ENCODE measurements around the gene MRPL57.
A peak's percentile ranks its signal among the peaks of the same experiment; 100 is the strongest.
"Not testable (repeated sequence)": the region's sequence is repeated elsewhere in the genome, so short reads cannot be mapped to it uniquely, and the experiment has no call there.

MRPL57 gene

DNA sequence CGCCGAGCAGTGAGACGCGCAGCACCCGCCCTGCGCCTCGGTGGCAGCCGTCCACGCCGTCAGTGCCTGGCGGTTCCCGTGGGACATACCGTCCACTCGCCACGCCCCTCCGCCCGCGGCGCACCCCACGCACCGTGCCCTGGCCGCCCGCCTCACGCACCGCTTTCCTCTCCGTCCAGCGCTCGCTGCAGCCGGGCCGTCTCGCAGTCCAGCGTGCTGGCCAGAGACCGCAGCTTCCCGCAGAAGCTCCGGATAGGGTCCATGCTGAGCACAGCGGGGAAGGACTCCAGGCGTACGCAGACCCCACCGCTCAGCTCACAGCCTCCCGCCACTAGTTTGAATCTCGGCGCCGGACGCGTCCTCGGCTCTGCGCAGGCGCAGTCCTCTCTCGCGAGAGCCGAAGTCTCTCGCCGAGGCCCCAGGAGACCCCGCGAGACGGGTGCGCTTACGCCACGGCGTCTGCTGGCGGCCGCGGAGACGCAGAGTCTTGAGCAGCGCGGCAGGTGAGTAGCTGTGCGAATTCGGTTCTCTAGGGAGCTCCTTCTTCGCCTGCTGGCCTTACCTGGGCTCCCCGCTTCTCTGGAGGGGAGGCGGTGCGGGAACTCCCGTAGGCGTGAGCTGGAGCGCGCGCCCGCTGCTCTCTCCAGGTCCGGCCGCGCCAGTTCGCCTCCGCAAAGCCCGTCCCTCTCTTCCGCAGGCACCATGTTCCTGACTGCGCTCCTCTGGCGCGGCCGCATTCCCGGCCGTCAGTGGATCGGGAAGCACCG, at the start of gene MRPL57, which contains the start of gene SKA3:
TSS of gene MRPL57 (plus strand) at position 444 of the 767 bp plus-strand sequence. CDS start at position 703, 259 bp downstream.
TSS of gene SKA3 (minus strand) at position 338 of the 767 bp plus-strand sequence. CDS start at position 263, 75 bp downstream.
- DNase-seq (ENCODE audit: low spot score) = peak; percentile 99

DNA sequence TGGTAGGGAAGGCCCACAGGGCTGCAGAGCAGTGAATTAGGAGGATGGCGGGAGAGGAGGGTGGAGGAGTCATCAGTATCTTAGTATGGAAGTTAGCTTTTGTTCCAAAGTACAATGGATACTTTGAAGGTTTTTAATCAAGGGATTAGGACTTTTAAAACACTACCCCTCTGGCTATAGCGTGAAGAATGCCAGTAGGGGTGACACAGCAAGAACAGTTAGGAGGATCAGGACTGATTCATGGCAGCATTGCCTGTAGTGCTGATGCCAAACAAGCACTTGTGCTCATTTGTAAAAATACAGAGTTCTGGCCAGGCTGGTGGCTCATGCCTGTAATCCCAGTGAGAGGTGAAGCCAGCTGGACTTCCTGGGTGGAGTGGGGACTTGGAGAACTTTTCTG, 46.3 kb upstream of the MRPL57 start:
- DNase-seq (ENCODE audit: low spot score) = no peak

DNA sequence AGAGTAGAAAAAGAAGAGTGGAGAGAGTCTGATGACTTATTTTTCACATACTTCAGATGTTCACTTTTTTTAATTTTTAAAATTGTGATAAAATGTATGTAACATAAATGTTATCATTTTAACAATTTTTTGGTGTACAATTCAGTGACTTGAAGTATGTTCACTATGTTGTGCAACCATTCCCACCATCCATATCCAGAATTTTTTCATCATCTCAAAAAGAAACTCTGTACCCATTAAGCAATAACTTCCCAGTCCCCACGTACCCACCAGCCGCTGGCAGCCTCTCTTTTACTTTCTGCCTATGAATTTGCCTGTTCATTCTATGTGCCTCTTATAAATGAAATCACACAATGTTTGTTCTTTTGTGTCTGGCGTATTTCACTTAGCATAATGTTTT, 43.4 kb upstream of the MRPL57 start:
- DNase-seq (ENCODE audit: low spot score) = no peak

DNA sequence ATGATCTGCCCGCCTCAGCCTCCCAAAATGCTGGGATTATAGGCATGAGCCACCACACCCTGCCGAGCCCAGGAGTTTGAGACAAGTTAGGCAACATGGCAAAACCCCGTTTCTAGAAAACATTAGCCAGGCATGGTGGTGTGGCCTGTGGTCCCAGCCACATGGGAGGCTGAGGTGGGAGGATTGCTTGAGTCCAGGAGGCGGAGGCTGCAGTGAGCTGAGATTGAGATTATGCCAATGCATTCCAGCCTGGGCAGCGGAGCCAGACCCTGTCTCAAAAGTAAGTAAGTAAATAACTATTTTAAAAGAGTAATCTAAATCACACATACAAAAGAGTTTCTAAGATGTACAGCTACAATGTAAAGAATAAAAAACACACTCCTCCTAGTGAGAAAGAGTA, 42.0 kb upstream of the MRPL57 start:
- DNase-seq (ENCODE audit: low spot score) = no peak

DNA sequence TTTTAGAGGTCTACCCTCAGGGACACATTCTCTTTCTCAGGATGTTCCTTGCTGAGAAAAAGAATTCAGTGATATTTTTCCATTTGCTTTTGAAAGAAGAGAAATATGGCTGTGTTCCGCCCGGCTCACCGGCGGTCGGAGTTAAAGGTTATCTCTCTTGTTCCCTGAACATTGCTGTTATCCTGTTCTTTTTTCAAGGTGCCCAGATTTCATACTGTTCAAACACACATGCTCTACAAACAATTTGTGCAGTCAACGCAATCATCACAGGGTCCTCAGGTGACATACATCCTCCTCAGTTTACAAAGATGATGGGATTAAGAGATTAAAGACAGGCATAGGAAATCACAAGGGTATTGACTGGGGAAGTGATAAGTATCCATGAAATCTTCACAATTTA, 40.6 kb upstream of the MRPL57 start:
- DNase-seq (ENCODE audit: low spot score) = not testable (repeated sequence)

DNA sequence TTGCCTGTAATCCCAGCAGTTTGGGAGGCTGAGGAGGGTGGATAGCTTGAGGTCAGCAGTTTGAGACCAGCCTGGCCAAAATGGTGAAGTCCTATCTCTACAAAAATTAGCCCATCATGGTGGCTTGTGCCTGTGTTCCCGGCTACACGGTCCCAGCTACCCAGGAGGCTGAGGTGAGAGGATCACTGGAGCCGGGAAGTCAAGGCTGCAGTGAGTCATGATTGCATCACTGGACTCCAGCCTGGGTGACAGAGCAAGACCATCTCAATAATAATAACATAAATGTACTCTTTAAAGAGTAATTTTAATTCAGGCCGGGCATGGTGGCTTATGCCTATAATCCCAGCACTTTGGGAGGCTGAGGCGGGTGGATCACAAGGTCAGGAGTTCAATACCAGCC, 38.8 kb upstream of the MRPL57 start:
- DNase-seq (ENCODE audit: low spot score) = no peak

DNA sequence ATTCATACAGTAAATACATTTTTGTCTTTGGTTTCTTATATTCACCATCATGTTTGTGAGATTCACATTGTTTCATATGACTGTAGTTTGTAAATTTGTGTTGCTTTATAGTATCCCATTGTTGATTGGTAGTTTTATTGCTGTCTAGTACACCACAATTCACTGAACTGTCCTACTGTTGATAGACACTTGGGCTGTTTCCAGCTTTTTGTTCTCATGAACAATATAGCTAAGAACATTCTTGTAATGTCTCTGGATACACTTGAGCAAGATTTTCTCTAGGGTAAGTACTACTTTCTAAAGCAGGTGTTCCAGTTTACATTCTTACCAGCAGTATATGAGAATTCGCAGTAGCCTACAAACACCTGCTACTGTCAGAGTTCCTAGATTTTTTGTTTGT, 37.9 kb upstream of the MRPL57 start:
- DNase-seq (ENCODE audit: low spot score) = no peak

DNA sequence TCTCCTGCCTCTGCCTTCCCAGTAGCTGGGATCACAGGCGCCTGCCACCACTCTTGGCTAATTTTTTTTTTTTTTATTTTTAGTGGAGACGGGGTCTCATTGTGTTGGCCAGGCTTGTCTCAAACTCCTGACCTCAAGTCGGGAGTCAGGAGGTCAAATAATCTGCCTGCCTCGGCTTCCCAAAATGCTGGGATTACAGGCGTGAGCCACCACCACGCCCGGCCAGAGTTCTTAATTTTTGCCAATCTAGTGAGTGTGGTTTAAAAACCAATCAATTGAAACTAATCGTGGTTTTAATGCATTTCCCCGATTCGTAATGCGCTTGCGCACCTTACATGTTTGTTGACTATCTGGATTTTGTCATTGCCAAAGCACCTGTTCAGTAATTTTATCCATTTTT, 37.1 kb upstream of the MRPL57 start:
- no peak for DNase-seq (ENCODE audit: low spot score)

DNA sequence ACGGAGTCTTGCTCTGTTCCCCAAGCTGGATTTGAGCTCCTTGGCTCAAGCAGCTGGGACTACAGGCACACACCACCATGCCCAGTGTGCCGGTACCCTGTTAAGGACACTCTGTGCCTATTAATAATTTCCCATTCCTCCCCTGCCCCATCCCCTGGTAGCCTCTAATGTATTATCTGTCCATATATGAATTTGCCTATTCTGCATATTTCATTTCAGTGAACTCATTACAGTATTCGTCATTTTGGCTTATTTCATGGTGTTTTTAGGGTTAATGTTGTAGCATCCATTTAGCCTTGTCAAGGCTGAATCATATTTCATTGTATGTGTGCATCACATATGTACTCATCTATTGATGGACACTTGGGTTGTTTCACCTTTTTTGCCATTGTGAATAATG, 33.7 kb upstream of the MRPL57 start:
- no peak for DNase-seq (ENCODE audit: low spot score)

DNA sequence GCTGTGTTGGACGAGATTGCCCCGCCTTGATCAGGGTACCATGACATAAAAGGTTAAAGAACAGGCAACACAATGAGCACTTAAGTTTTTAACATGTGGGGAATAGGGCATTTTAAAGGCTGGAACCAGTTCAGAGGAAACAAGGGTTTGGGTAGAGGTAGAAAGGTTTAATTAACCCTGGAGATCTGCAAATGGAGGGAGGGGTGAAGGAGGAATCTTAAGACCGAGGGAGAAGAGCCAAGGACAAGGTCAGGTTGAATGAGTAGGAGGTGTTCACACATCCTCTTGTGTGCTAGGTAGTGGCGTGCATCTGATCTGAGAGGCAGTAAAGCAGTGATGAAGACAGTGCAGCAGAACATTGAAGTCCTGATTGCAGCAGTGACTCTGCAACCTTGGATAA, 28.6 kb upstream of the MRPL57 start:
- DNase-seq (ENCODE audit: low spot score) = no peak

DNA sequence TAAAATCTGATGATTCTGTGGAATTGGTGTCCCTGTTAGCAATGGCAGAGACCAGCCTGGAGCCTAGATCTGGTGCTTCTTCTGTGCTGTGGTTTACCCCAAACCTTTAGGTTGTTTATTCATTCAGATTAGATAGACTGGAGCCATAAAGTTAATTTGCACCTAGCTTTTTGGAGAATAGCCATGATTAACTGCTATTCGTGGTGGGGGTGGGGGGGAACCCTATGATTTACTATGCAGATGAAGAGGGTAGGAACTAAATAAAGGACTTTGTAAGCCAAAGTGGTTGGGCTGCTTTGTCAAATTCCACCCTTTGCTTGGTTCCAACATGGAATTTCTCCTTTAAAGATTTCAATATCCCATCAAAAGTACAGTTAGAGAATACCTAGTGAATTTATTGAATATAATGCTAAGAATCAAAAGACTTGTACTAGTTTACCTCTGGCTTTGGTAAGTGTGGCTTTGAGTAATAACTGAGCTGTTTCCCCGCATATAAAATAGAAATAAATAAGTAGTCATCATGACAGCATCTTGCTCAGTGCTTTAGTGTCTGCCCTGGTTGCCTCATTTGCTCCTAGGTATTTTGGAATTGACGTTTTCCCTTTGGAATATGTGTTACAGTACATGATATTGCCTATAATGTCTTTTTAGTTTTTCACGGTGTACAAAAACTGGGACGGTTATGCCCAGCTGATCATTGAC, 27.8 kb upstream of the MRPL57 start:
- DNase-seq (ENCODE audit: low spot score) = no peak

DNA sequence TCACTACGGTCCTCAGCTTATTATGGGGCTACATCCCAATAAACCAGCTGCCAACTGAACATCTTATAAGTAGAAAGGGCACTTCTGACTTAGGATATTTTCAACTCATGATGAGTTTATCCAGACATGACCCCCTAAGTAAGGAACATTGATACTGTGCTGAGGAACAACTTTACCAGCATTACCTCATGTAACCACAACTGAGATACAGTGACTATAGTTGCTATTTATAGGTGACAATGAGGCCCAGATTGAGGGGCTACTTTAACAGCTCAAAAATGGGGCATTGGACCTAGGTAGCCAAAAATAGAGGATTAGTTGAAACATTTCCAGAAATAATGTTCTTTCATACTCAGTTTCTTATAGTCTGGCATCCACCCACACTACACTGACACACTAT, 26.9 kb upstream of the MRPL57 start:
- DNase-seq (ENCODE audit: low spot score) = no peak

DNA sequence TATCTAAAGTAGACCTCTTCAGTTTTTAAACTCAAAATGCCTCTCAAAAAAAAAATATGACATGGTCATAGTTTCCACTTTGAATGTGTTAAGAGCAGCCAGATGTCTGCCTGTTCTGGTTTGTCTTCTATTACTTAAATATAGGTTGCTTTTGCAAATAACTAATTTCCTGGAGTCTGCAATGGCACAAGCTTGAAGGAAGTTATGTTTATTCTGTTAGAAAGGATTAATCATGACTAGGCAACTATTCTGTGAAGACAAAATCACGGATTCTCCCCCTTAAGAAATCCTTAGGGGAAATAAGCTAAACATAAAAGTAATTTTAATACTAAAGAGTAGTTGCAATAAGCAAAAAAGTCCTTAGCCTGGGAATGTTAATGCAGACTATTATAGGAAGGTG, 26.4 kb upstream of the MRPL57 start:
- DNase-seq (ENCODE audit: low spot score) = no peak

DNA sequence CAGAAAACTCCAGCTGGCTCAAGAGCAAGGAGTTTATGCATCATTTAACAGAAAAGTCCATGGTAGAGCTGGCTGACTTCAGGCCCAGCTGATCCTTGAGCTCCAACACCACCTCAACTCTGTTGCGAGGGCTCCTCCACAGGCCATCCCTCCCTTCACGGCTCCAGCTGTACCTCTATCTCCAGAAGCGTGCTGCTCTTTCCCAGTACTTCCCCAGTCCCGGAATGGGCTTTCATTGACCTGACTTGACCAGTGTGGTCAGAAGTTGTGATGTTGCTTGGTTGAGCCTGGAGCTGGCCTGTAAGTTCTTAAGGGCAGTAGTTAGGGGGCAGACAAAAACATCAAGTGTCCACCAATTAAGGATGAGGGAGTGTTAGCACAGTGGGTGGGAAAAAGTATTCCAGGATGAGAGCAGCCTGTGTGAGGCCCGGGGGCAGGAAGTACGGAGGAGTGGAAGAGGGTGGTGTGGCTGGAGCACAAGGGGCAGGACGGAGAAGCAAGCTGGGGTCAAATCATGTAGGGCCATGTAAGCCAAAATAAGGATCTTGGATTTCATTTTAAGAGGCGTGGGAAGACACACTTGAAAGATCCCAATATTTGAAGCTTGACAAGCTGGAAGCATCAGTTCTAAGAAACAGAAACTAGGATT, 24.1 kb upstream of the MRPL57 start:
- no peak for DNase-seq (ENCODE audit: low spot score)

DNA sequence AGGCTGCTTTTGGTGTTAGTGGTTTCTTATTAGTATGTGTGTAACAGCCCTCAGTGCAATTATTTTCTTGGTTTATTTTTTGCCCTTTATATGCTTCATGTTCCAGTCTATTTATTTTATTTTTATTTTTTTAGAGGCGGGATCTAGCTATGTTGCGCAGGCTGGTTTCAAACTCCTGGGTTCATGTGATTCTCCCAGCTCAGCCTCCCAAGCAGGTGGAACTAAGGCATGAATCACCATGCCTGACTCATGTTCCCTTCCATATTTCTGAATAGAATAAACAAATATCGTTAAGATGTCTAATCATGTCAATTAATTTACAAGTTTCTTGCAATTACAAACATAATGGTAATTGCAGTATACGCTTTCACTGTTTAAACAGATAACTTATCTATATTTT, 11.8 kb upstream of the MRPL57 start:
- no peak for DNase-seq (ENCODE audit: low spot score)

DNA sequence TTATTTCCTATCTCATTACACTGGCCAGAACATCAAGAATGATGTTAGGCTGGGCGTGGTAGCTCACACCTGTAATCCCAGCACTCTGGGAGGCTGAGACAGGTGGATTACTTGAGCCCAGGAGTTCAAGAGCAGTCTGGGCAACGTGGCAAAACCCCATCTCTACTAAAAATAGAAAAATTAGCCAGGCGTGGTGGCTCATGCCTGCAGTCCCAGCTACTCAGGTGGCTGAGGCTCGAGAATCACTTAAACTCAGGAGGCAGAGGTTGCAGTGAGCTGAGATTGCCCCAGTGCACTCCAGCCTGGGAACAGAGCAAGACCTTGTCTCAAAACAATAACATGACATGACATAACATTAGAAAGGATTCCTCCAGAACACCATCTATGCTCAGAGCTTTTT, 10.9 kb upstream of the MRPL57 start:
- DNase-seq (ENCODE audit: low spot score) = not testable (repeated sequence)

DNA sequence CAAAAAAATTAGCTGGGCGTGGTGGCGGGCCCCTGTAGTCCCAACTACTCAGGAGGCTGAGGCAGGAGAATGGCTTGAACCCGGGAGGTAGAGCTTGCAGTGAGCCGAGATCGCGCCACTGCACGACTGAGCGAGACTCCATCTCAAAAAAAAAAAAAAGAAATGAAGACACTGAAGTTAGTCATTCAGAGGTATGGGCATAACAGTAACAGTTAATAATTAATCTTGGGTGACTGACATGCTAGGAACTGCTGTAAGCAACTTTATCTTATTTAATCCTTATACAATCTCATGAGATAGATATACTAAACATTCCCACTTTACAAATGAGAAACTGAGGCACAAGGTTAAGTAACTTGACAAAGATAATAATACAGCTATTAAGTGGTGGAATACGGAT, 5.0 kb upstream of the MRPL57 start:
- DNase-seq (ENCODE audit: low spot score) = no peak

DNA sequence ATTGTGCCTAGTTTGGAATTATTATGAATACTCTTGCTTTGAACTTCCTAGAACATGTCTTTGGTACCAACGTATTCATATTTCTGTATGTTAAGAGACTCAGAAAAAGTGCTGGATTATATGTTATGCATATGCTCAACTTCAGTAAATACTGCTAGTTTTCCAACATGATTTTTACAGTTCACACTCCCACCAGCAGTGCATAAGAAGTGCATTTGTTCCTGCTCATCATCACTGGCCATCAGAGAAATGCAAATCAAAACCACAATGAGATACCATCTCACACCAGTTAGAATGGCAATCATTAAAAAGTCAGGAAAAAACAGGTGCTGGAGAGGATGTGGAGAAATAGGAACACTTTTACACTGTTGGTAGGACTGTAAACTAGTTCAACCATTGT, 2.7 kb upstream of the MRPL57 start:
- DNase-seq (ENCODE audit: low spot score) = not testable (repeated sequence)

DNA sequence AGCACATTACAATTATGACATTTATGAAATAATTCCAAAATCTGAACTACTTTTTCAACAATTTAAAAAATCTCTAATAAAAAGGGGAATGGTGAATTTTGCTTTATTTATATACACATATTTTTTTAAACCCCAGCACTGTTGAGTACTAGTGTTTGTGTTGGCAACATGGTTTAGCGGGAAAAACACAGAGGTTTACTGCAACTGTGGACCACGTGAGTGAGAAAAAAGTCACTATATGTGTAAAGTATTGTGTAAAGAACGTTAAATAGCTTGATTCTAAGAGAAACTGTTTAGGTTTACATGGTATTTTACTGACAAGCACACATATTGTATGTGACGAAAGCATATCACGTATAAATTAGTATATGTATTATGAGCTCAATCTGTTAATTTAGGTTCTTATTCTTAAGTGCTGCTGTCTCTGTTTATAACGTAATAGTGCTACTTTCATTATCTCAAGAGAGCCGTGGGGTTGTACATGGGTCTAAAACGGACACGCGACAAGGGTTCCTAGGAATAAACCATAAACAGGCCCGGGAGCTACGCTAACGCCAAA, 723 bp upstream of the MRPL57 start:
- DNase-seq (ENCODE audit: low spot score) = no peak

DNA sequence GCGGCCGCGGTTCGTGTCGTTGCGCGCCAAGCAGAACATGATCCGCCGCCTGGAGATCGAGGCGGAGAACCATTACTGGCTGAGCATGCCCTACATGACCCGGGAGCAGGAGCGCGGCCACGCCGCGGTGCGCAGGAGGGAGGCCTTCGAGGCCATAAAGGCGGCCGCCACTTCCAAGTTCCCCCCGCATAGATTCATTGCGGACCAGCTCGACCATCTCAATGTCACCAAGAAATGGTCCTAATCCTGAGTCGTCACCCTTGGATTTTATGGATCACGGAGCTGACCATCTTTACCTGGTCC, 475 bp downstream of the MRPL57 start:
- no peak for DNase-seq (ENCODE audit: low spot score)

DNA sequence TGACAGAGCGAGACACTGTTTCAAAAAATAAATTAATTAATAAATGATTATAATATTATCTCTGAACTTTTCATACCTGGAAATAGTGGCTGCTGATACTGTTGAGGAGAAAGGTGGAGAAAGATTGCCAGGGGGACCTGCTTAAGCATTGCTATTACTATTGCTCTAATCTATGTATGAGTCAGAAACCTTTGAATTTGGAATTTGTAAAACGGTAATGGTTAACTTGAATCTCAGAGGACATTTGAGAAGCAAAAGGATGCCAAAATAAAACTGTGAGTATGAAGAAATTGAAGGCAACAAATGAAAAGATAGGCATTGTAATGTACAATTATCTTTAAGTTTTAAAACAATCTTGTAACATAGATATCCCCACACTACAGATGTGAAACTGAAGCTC, 5.2 kb downstream of the MRPL57 start:
- no peak for DNase-seq (ENCODE audit: low spot score)

DNA sequence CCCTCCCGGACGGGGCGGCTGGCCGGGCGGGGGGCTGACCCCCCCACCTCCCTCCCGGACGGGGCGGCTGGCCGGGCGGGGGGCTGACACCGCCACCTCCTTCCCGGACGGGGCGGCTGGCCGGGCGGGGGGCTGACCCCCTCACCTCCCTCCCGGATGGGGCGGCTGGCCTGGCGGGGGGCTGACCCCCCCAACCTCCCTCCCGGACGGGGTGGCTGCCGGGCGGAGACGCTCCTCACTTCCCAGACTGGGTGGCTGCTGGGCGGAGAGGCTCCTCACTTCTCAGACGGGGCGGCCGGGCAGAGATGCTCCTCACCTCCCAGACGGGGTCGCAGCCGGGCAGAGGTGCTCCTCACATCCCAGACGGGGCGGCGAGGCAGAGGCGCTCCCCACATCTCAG, 10.0 kb downstream of the MRPL57 start:
- DNase-seq (ENCODE audit: low spot score) = not testable (repeated sequence)

DNA sequence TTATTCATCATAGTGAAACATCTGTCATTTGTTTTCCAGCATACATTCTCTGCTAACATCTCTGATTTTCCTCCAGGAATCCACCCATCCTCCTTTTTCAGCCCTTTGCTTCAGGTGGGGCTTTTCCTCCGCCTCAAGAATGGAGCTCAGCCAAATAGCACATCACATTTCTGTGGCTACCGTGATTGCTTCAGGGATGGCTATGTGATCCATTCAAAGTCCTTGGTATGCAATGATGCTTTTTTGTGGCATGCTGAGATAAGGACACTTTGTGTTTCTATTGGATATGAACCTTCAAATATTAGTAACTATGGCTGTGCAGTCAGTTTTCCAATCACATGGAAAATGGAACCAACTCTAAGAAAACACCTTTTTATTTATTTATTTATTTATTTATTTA, 18.3 kb downstream of the MRPL57 start:
- not testable (repeated sequence) for DNase-seq (ENCODE audit: low spot score)
